Medulla oblongata (tissue), 1 donor: ENCODE measurements around the gene CCDC40.

Experiments used
- DNase-seq: peaks from one replicate; pipeline ENCODE4 v3.0.0-alpha.2; 2015; ENCODE audit errors: extremely low spot score

CCDC40 gene

GRCh38 chr17:80112471-80113032, 76.1 kb downstream of the CCDC40 start:
- DNase-seq = no peak

DNA sequence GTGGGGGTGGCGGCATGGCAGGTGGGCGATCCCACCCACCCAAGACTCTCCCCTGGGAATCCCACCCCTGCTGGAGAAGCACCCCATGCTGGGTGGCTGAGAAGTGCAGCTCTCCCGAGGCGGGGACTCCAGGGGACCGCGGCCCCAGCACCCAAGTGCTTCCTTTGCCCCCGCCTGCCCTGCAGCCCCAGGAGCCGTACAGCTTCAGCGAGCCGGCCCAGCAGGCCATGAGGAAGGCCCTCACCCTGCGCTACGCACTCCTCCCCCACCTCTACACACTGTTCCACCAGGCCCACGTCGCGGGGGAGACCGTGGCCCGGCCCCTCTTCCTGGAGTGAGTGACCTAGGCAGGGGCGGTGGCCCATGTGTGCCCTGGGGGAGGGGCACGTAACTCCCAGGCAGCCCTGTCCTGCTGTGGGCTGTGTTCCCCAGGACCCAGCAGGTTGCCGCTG, 76.6 kb downstream of the CCDC40 start:
- DNase-seq = no peak

DNA sequence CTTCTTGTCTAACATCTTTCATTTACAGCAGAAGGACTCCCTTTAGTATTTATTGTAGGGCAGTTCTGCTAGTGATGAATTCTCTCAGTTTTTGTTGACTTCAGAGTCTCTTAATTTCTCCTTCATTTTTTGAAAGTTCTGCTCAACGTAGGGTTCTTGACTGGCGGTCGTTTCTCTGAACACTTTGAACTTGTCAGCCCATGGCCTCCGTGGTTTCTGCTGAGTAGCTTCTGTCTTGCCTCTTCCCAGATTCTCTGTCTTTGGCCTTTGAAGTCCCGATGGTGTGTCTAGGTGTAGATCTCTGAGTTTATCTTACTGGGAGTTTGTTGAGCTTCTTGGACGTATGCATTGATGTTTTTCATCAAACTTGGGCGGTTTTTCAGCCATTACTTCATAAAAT, 78.3 kb downstream of the CCDC40 start:
- DNase-seq = no peak

GRCh38 chr17:80115159-80115558, 78.7 kb downstream of the CCDC40 start:
- no peak for DNase-seq

GRCh38 chr17:80116276-80116920, 80.0 kb downstream of the CCDC40 start:
- DNase-seq = no peak

- no peak for DNase-seq
Measured at GRCh38 chr17:80116921-80117380, 80.5 kb downstream of the CCDC40 start.

DNA sequence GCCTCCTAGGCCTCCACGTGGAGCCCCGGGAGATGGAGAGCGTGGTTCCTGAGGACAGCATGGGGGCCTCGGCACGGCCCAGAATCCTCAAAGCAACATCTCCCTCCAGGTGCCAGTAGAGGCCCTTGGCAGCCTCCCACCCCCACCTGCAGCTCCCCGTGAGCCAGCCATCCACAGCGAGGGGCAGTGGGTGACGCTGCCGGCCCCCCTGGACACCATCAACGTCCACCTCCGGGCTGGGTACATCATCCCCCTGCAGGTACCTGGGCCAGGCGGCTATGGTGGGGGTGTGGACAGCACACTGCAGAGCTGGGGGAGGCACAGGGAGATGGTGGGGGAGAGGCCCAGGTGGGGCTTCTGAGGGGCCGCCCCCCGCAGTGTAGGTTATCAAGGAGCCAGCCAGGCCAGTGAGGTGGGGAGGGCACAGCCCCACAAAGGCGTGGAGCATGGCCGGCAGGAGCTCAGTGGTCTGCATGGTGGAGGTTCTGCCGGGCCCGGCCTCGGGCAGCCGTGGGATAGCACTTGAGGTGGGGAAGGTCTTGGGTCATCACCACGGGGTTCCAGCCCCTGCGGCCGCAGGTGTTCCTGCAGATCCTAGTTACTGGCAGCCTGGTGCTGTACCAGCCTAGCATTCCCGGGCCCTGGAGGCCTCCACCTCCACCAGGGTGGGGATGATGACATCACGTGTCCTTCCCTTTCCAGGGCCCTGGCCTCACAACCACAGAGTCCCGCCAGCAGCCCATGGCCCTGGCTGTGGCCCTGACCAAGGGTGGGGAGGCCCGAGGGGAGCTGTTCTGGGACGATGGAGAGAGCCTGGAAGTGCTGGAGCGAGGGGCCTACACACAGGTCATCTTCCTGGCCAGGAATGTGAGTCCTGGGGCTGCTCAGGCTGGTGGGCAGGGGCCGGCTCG, 81.3 kb downstream of the CCDC40 start:
- no peak for DNase-seq

DNA sequence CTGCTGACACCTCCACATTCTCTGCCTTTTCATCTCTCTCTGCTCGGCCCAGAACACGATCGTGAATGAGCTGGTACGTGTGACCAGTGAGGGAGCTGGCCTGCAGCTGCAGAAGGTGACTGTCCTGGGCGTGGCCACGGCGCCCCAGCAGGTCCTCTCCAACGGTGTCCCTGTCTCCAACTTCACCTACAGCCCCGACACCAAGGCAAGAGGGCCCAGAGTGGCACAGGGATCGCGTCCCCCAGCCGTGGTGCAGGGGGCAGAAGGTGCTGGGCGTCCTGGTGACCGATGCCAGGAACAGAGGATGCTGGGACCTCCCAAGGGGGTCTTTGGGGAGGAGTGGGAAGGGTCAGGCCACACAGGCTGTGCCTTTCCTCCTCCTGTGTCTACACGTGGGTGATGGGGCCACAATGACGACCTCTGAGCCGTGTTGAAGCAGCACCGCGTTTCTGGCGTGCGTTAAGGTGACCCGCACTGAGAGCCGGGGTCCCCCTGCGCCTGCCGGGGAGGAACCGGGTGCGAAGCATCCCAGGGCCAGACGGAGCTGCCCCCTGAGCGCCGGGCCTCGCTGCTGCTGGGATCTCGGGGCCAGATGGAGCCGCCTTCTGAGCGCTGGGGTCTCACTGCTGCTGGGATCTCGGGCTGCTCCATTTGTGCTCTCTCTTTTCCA, 82.3 kb downstream of the CCDC40 start:
- no peak for DNase-seq

DNA sequence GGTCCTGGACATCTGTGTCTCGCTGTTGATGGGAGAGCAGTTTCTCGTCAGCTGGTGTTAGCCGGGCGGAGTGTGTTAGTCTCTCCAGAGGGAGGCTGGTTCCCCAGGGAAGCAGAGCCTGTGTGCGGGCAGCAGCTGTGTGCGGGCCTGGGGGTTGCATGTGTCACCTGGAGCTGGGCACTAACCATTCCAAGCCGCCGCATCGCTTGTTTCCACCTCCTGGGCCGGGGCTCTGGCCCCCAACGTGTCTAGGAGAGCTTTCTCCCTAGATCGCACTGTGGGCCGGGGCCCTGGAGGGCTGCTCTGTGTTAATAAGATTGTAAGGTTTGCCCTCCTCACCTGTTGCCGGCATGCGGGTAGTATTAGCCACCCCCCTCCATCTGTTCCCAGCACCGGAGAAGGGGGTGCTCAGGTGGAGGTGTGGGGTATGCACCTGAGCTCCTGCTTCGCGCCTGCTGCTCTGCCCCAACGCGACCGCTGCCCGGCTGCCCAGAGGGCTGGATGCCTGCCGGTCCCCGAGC, 82.9 kb downstream of the CCDC40 start:
- no peak for DNase-seq

DNA sequence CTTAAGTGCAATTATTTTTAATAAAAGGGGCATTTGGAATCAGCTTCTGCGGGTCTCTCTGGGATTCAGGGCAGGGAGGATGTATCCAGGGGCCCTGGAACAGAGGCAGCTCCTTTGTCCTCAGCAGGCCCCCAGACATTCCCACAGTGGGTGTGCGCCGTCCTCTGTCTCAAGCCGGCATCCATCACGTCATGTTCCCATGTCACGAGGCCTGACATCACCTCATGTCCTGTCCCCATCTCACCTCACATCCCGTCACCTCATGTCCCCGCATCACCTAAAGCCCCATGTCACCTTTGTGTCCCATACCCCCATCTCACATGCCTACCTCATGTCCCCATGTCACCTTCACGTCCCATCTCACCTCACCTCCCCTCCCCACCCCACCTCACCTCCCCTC, 83.4 kb downstream of the CCDC40 start:
- no peak for DNase-seq

- no peak for DNase-seq
Measured at GRCh38 chr17:80122026-80122575, 85.7 kb downstream of the CCDC40 start.

DNA sequence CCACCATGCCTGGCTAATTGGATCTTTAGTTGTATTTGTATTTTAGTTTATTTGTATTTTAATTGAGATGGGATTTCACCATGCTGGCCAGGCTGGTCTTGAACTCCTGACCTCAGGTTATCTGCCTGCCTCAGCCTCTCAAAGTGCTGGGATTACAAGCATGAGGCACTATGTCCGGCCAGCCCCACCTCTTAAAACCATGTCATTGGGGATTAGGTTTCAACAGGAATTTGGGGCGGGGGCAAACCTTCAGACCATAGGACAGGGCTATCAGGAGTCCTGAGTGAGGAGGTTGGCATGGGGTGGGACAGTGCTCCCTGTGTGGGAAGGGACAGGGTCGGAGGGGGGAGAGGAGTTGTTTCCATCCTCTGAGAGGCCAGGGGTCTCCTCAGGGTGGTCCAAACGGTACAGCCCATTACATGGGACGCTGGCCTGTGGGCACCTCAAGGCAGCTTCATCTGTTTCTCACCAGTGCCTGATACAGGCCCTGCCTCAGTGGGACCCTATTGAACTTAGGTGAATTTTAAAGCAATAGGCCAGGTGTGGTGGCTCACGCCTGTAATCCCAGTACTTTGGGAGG, 86.6 kb downstream of the CCDC40 start:
- no peak for DNase-seq

- no peak for DNase-seq
Measured at GRCh38 chr17:80123791-80124190, 87.3 kb downstream of the CCDC40 start.

GRCh38 chr17:80124351-80124981, 88.0 kb downstream of the CCDC40 start:
- no peak for DNase-seq

DNA sequence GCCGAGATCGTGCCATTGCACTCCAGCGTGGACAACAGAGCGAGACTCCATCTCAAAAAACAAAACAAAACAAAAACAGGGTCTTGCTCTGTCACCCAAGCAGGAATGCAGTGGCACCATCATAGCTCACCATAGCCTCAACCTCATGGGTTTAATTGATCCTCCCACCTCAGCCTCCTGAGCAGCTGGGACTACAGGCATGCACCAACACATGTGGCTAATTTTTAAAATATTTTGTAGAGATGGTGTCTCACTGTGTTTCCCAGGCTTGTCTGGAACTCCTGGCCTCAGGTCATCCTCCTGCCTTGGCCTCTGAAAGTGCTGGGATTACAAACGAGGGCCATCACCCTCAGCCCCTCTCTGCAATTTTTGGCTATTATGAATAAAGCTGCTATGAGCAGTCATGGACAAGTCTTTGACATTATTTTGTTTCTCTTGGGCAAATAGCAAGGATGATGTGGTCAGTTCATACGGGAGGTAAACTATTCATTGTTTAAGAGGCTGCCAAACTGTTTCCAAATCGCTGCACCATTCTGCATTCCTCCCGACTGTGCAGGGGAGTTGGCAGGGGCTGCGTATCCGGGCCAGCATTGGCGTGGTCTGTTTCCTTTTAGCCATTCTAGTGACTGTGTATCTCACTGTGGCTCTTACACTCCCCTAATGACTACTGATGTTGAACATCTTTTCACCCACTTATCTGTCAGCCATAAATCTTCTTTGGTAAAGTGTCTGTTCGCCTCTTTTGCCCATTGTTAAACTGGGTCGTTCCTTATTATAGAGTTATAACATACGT, 89.4 kb downstream of the CCDC40 start:
- no peak for DNase-seq

DNA sequence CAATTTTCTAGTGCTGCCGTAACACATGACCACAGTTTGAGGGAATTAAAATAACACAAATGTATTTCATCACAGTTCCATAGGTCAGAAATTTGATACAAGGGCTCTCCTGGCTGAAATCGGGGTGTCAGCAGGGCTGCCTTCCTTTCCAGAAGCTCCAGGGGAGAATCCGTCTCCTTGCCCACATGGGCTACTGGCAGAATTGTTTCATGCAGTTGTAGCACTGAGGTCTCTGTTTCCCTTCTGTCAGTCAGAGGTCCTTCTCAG, 89.9 kb downstream of the CCDC40 start:
- DNase-seq = no peak

- DNase-seq = no peak
Measured at GRCh38 chr17:80129006-80129565, 92.6 kb downstream of the CCDC40 start.

DNA sequence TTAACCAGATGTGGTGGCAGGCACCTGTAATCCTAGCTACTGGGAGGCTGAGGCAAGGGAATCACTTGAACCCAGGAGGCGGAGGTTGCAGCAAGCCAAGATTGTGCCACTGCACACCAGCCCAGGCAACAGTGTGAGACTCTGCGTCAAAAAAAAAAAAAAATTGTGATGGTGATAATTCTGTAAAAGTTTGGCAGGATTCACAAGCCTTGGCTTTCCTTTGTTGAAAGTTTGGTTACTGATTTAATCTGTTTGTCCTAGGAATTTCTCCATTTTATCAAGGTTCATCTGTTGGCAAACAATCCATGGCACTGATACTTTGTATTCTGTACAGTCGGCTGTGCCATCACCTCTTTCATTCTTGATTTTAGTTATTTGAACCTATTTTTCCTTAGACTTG, 94.5 kb downstream of the CCDC40 start:
- DNase-seq = no peak

DNA sequence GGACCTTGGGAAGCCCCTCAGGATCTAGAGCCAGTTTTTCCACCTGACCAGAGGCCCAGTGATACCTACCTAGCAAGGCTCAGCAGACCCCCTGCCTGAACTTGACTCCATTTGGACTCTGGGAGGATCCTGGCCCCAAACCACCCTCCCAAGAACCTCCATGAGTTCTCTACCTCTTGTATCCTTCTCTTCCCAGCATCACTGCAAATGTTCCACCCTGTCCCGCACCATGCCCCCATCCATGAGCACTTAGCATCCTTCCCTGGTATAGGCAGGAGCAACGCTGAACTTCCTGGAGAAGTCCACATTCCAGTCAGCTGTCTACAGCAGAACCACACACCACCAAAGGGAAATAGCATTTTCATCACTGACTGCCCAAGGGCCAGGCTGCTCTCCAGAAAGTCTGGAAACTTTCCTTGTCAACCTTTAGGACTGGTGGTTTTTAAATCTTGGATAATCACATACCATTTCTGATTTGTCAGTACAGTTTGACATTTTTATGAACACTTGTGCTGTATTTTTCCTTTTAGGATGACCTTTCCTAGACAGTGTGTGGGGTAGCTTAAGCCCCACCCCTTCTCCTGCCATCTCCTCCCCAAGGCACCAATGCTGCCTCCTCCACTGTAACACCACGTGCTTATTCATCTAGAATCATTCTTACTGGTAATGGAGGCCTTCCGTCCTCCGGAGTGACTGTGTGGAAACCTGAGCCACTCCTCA, 96.6 kb downstream of the CCDC40 start:
- no peak for DNase-seq
